Caco-2 (cell line): ENCODE results near the gene KIRREL2. TPM values are rescaled to one million over a fixed set of nuclear protein-coding genes. Genes with fewer than 3 reads are reported as not detected.
A peak's percentile ranks its signal among the peaks of the same experiment; 100 is the strongest.

Experiments
- BruUV-seq: library from RNA; stranded (reverse); fragments of 400-500 nt; replicated peaks from 2 replicates; lab custom pipeline; 2021; lab: Mats Ljungman, UMichigan
- CTCF ChIA-PET: fragments of 300-600 bp; sonication (Branson Sonifier 250); formaldehyde crosslinking; loops from one replicate; lab custom pipeline; 2022; ENCODE audit warnings: antibody characterized with exemption; lab: Charles Lee
- POLR2A ChIA-PET: fragments of 300-600 bp; sonication (Branson Sonifier 250); formaldehyde crosslinking; loops from one replicate; lab custom pipeline; 2022; ENCODE audit warnings: antibody characterized with exemption; lab: Charles Lee
- DNase-seq, 2 experiments: peaks; one replicate each; pipeline versions ENCODE4 v3.0.0 to v3.0.0-alpha.2; 2020 to 2022
- H3K27me3 ChIP-seq: replicated peaks from 2 replicates; pipeline ENCODE4 v1.6.0; 2011; ENCODE audit warnings: low read length; ENCODE audit not compliant: control insufficient read depth, insufficient read depth
- H3K36me3 ChIP-seq: 2 replicates; pipeline ENCODE4 v1.5.1; 2011; ENCODE audit warnings: low read length; ENCODE audit not compliant: control insufficient read depth, insufficient read depth
- H3K4me1 ChIP-seq: fragments of 250-450 bp; sonication (Bioruptor Pico); 2 replicates; pipeline ENCODE4 v1.5.1; 2020; ENCODE audit warnings: mild to moderate bottlenecking
- H3K4me3 ChIP-seq: 2 replicates; pipeline ENCODE4 v1.5.1; 2011; ENCODE audit warnings: low read depth, mild to moderate bottlenecking, control low read depth, low read length
- H3K9me3 ChIP-seq: fragments of 250-450 bp; sonication (Bioruptor Pico); 2 replicates; pipeline ENCODE4 v1.5.1; 2020; ENCODE audit warnings: mild to moderate bottlenecking, moderate library complexity
- H3K27ac Mint-ChIP-seq: one replicate; pipeline ENCODE4 v1.8.0; 2022; ENCODE audit warnings: mixed read lengths; ENCODE audit not compliant: unreplicated experiment
- H3K27me3 Mint-ChIP-seq: one replicate; pipeline ENCODE4 v1.8.0; 2022; ENCODE audit warnings: mixed read lengths; ENCODE audit not compliant: insufficient read depth, unreplicated experiment
- H3K36me3 Mint-ChIP-seq: one replicate; pipeline ENCODE4 v1.8.0; 2022; ENCODE audit warnings: mild to moderate bottlenecking, mixed read lengths; ENCODE audit not compliant: insufficient read depth, unreplicated experiment
- H3K4me1 Mint-ChIP-seq: one replicate; pipeline ENCODE4 v1.8.0; 2022; ENCODE audit warnings: low read depth, mixed read lengths; ENCODE audit not compliant: unreplicated experiment
- H3K4me3 Mint-ChIP-seq: one replicate; pipeline ENCODE4 v1.8.0; 2022; ENCODE audit warnings: mild to moderate bottlenecking, moderate library complexity, mixed read lengths; ENCODE audit not compliant: unreplicated experiment
- H3K9me3 Mint-ChIP-seq: one replicate; pipeline ENCODE4 v1.8.0; 2022; ENCODE audit warnings: mixed read lengths; ENCODE audit not compliant: unreplicated experiment
- CTCF ChIP-seq, 2 experiments: fragments of 200-600 bp in 1 of 2; IDR thresholded peaks; 1 replicate in 1 of 2; 2 replicates in 1 of 2; pipeline versions ENCODE4 v1.5.1 to v1.8.0; 2011 to 2022; ENCODE audit warnings: antibody characterized with exemption in 1 of 2, control low read depth in 1 of 2, inconsistent platforms in 1 of 2, low read depth in 1 of 2, low read length in 1 of 2, mild to moderate bottlenecking in 1 of 2, moderate library complexity in 1 of 2; ENCODE audit not compliant: insufficient read depth in 1 of 2, severe bottlenecking in 1 of 2, unreplicated experiment in 1 of 2
- intact Hi-C: fragments of 100-400 bp; cut with micrococcal nuclease; formaldehyde crosslinking; loops from one replicate; pipeline ENCODE4 v1.10.0; 2022; ENCODE audit not compliant: unreplicated experiment
- total RNA-seq: library from RNA; stranded (reverse); gene quantifications from 2 replicates; pipeline ENCODE4 v1.2.3, GENCODE V29; 2022

KIRREL2 gene
- total RNA-seq, 1 experiment from 2014 or later: 0.14 TPM

DNA sequence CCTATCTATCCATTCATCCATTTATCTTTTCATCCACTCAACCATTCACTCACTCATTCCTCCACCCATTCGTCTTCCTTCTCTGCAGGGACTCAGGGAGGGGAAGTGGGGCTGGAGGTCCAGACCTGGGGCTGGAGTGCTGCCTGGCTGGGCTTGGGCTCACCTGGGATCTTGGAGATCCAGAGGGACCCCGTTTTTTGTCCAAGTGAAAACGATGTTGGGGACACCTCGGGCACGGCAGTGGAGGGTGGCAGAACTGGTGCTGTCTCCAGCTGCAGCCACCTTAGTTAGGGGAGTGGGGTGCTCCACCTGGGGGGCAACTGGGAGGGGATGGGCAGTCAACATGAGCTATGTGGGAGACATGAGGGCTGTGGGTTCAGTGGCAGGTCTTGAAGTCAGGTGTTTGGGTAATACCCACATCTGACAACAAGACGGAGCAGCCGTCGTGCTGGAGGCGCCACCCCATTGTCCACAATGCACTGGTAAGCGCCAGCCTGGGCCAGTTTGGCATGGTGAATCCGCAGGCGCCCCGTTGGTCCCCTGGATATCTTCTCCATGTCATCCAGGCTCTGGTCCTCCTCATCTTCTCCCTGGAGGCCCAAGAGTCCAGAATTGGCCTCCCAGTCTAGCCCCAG, 14.6 kb upstream of the KIRREL2 start:
- no peak overlapping the region for H3K27ac Mint-ChIP-seq
- H3K4me1 ChIP-seq: peaks cover 12% of the 10 kb centered on the region
- POLR2A ChIA-PET: interaction anchor here (0.6 kb wide), 1 partner anchor 1414 kb away, joined by 3 read pairs; the partner anchor contains the start of gene UBA2
- intact Hi-C loops: no loop called here
- peaks cover 22% of the 10 kb centered on the region for H3K4me1 Mint-ChIP-seq
- CTCF ChIA-PET: no interaction called here
- H3K27me3 Mint-ChIP-seq: peaks cover 27% of the 10 kb centered on the region
- H3K36me3 Mint-ChIP-seq: no peaks in the 10 kb centered on the region
- TF ChIP-seq CTCF (IDR thresholded peaks at IDR 0.05; ENCODE audit: insufficient read depth in 1 of 2, low read depth in 1 of 2, low read length in 1 of 2, severe bottlenecking in 1 of 2, unreplicated experiment in 1 of 2): no peak
- no TSS peak for BruUV-seq
- peaks cover 12% of the 10 kb centered on the region for H3K9me3 Mint-ChIP-seq
- H3K4me3 Mint-ChIP-seq: no peak overlapping the region
- no peak for DNase-seq
- no peak overlapping the region for H3K4me3 ChIP-seq
- H3K36me3 ChIP-seq: no peaks in the 10 kb centered on the region
- no peaks in the 10 kb centered on the region; the same call in 1 of the 2 replicates for H3K27me3 ChIP-seq
- H3K9me3 ChIP-seq: peaks cover 7% of the 10 kb centered on the region; the same call in 1 of the 2 replicates

GRCh38 chr19:35842666-35843272, 13.9 kb upstream of the KIRREL2 start:
- no TSS peak for BruUV-seq
- TF ChIP-seq CTCF (IDR thresholded peaks at IDR 0.05; ENCODE audit: insufficient read depth in 1 of 2, low read depth in 1 of 2, low read length in 1 of 2, severe bottlenecking in 1 of 2, unreplicated experiment in 1 of 2): no peak
- H3K9me3 ChIP-seq: peaks cover 7% of the 10 kb centered on the region; the same call in 1 of the 2 replicates
- H3K4me3 ChIP-seq: no peak overlapping the region
- Mint-ChIP-seq H3K9me3 (peaks cover 12% of the 10 kb centered on the region), H3K27me3 (peaks cover 23% of the 10 kb centered on the region), H3K36me3 (no peaks in the 10 kb centered on the region), H3K4me3 (no peak overlapping the region), H3K27ac (no peak overlapping the region), H3K4me1 (peaks cover 22% of the 10 kb centered on the region)
- no peaks in the 10 kb centered on the region for H3K36me3 ChIP-seq
- ChIA-PET CTCF (no interaction called here), POLR2A (no interaction called here)
- intact Hi-C loops: no loop called here
- peaks cover 12% of the 10 kb centered on the region for H3K4me1 ChIP-seq
- no peaks in the 10 kb centered on the region; the same call in 1 of the 2 replicates for H3K27me3 ChIP-seq
- DNase-seq: no peak

DNA sequence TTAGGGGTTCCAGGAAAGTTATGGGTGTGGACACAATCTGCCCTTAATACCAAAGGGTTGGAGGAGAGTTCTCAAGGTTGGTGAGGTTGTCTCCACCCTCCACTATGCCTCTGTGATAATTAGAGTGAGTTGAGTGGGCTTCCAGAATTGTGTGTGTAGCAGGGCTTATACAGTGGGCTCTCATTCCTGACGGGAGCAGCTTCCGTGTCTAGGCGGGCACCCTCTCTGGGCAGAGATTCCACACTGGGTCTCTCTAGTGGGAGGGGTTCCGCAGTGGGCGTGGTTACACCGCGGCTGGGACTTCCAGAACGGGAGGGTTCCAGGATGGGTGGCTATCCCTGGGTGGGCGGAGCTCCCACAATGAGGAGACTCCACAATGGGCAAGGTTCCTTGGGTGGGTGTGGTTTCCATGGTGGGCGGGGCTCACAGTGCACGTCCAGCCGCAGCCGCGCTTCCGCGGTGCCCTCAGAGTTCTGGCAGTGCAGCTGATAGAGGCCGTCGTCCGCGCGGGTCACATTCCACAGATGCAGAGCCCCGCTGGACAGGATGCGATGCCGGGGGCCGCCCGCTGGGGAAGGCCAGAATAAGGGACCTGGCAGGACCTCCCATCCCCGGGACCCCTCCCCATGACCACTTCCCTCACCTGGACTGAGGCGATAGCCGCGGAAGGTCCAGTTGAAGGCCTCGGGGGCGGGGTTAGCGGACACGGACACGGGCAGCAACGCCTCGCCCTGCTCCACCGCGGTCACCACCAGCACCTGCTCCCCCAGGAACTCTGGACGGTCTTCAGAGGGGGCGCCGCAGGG, 12.8 kb upstream of the KIRREL2 start:
- Mint-ChIP-seq H3K4me1 (peaks cover 22% of the 10 kb centered on the region), H3K4me3 (peak overlapping the region; percentile 77), H3K27ac (no peak overlapping the region), H3K36me3 (no peaks in the 10 kb centered on the region), H3K27me3 (peaks cover 23% of the 10 kb centered on the region), H3K9me3 (peaks cover 12% of the 10 kb centered on the region)
- TF ChIP-seq CTCF (IDR thresholded peaks at IDR 0.05; ENCODE audit: insufficient read depth in 1 of 2, low read depth in 1 of 2, low read length in 1 of 2, severe bottlenecking in 1 of 2, unreplicated experiment in 1 of 2): no peak
- Histone ChIP-seq H3K4me3 (no peak overlapping the region), H3K9me3 (peaks cover 7% of the 10 kb centered on the region; the same call in 1 of the 2 replicates), H3K27me3 (no peaks in the 10 kb centered on the region; the same call in 1 of the 2 replicates), H3K4me1 (peaks cover 12% of the 10 kb centered on the region), H3K36me3 (no peaks in the 10 kb centered on the region)
- ChIA-PET CTCF (no interaction called here), POLR2A (no interaction called here)
- peak; percentile 26 to 71 for DNase-seq
- no TSS peak for BruUV-seq
- intact Hi-C loops: no loop called here
